Lower leg skin (tissue), 3 donors: Measurements from ENCODE around the gene SORL1.

Experiments
- CTCF ChIP-seq, 3 donors: fragments of 450-650 bp; IDR thresholded peaks; one replicate each; pipeline ENCODE4 v1.5.1; 2016; ENCODE audit warnings: antibody characterized with exemption in 3 of 3, mild to moderate bottlenecking in 3 of 3, moderate library complexity in 2 of 3
- POLR2A ChIP-seq, 2 donors: fragments of 450-650 bp; IDR thresholded peaks; one replicate each; pipeline ENCODE4 v1.6.1; 2016 to 2017; ENCODE audit warnings: antibody characterized with exemption in 2 of 2, mild to moderate bottlenecking in 1 of 2, moderate library complexity in 1 of 2

- no peak for TF ChIP-seq CTCF (IDR thresholded peaks at IDR 0.05)
- TF ChIP-seq POLR2A (IDR thresholded peaks at IDR 0.05), result no peak
Measured at GRCh38 chr11:121517996-121518395, 65.9 kb downstream of the SORL1 start.
